ENCODE data around the gene SH3PXD2A.

GRCh38 chr10:103651333-103651732 is 204.0 kb downstream of the SH3PXD2A start:
- TF ChIP-seq GATA3 (IDR thresholded peaks at IDR 0.05; ENCODE audit: low read depth, low read length) (no peak), GATA2 (IDR thresholded peaks at IDR 0.05; ENCODE audit: low read depth, low read length) (no peak)

Data from SH-SY5Y (cell line).